A673 (cell line): ENCODE data around the gene NRDC. TPM values are rescaled to one million over a fixed set of nuclear protein-coding genes. Genes with fewer than 3 reads are reported as not detected.

ENCODE experiments used
- BruUV-seq: library from RNA; stranded (reverse); fragments of 400-500 nt; replicated peaks from 2 replicates; lab custom pipeline; 2021; lab: Mats Ljungman, UMichigan
- CTCF ChIA-PET: fragments of 300-600 bp; sonication (Branson Sonifier 250); formaldehyde crosslinking; loops from one replicate; lab custom pipeline; 2022; ENCODE audit warnings: antibody characterized with exemption; lab: Charles Lee
- POLR2A ChIA-PET: fragments of 300-600 bp; sonication (Branson Sonifier 250); formaldehyde crosslinking; loops from one replicate; lab custom pipeline; 2022; ENCODE audit warnings: antibody characterized with exemption; ENCODE audit not compliant: low non-redundant PET; lab: Charles Lee
- DNase-seq: peaks from one replicate; pipeline ENCODE4 v3.0.0-alpha.2; 2015; ENCODE audit warnings: low spot score
- H3K27ac ChIP-seq: fragments of 200-600 bp; sonication (generic); 2 replicates; pipeline ENCODE4 v1.5.1; 2016; ENCODE audit warnings: mixed run types, low read depth, mild to moderate bottlenecking, mixed read lengths, antibody characterized with exemption, low read length; ENCODE audit not compliant: poor library complexity, severe bottlenecking
- H3K27me3 ChIP-seq: fragments of 200-600 bp; sonication (generic); replicated peaks from 2 replicates; pipeline ENCODE4 v1.6.1; 2017; ENCODE audit warnings: mixed run types, low read depth, mild to moderate bottlenecking, mixed read lengths, antibody characterized with exemption, low read length; ENCODE audit not compliant: insufficient read depth, poor library complexity
- H3K36me3 ChIP-seq: fragments of 200-600 bp; sonication (generic); 2 replicates; pipeline ENCODE4 v1.6.1; 2016; ENCODE audit warnings: mixed run types, mild to moderate bottlenecking, mixed read lengths, antibody characterized with exemption, low read length; ENCODE audit not compliant: insufficient read depth, poor library complexity, severe bottlenecking
- H3K4me1 ChIP-seq: fragments of 200-600 bp; sonication (generic); 2 replicates; pipeline ENCODE4 v1.6.1; 2017; ENCODE audit warnings: mixed run types, mild to moderate bottlenecking, mixed read lengths, antibody characterized with exemption, low read length; ENCODE audit not compliant: insufficient read depth, poor library complexity, severe bottlenecking
- H3K4me3 ChIP-seq: fragments of 200-600 bp; sonication (generic); 2 replicates; pipeline ENCODE4 v1.5.1; 2016; ENCODE audit warnings: low read depth, mixed run types, mild to moderate bottlenecking, mixed read lengths, low read length; ENCODE audit not compliant: poor library complexity, severe bottlenecking
- H3K9me3 ChIP-seq: fragments of 200-600 bp; sonication (generic); 2 replicates; pipeline ENCODE4 v1.6.1; 2016; ENCODE audit warnings: mixed run types, low read depth, mild to moderate bottlenecking, mixed read lengths, antibody characterized with exemption, low read length; ENCODE audit not compliant: poor library complexity, severe bottlenecking
- CTCF ChIP-seq: fragments of 300-800, 200-600 bp; sonication (generic); conservative IDR thresholded peaks from 2 replicates; pipeline ENCODE4 v1.5.1; 2017; ENCODE audit warnings: low read depth, mild to moderate bottlenecking, antibody characterized with exemption, low read length, moderate library complexity, mixed read lengths
- EZH2 ChIP-seq: fragments of 200-600 bp; sonication (generic); IDR thresholded peaks from 2 replicates; pipeline ENCODE4 v1.6.1; 2017; ENCODE audit warnings: borderline replicate concordance, low read depth, mild to moderate bottlenecking, mixed read lengths, antibody characterized with exemption, low read length; ENCODE audit not compliant: poor library complexity, severe bottlenecking
- intact Hi-C: fragments of 100-400 bp; cut with micrococcal nuclease; formaldehyde crosslinking; loops from one replicate; pipeline ENCODE4 v1.10.0; 2022; ENCODE audit not compliant: unreplicated experiment
- total RNA-seq: library from RNA; stranded (reverse); gene quantifications from 2 replicates; pipeline ENCODE4 v1.2.3, GENCODE V29; 2021

Gene NRDC
- total RNA-seq, 1 experiment from 2014 or later = 1,009 TPM

- peak overlapping the region; percentile 22 for H3K27ac ChIP-seq
- no peak for TF ChIP-seq CTCF
- no peak for TF ChIP-seq EZH2
- DNase-seq = no peak
- no TSS peak for BruUV-seq
- H3K9me3 ChIP-seq = no peaks in the 10 kb centered on the region
- intact Hi-C loops = no loop called here
- ChIA-PET POLR2A (interaction anchor here (0.6 kb wide), 1 partner anchor 53 kb away, joined by 3 read pairs; no protein-coding TSS in a partner anchor), CTCF (no interaction called here)
- no peaks in the 10 kb centered on the region for H3K4me1 ChIP-seq
- H3K36me3 ChIP-seq = peaks cover 100% of the 10 kb centered on the region
- no peaks in the 10 kb centered on the region for H3K27me3 ChIP-seq
- no peak overlapping the region for H3K4me3 ChIP-seq
Measured at GRCh38 chr1:51790385-51790784, 88.1 kb downstream of the NRDC start.

- CTCF ChIA-PET = no interaction called here
- intact Hi-C loops = no loop called here
Measured at GRCh38 chr1:51789342-51789741, 89.2 kb downstream of the NRDC start.

GRCh38 chr1:51788938-51789337 is 89.6 kb downstream of the NRDC start:
- Histone ChIP-seq H3K4me3 (no peak overlapping the region), H3K4me1 (no peaks in the 10 kb centered on the region), H3K36me3 (peaks cover 88% of the 10 kb centered on the region), H3K27ac (peak overlapping the region; percentile 9), H3K9me3 (no peaks in the 10 kb centered on the region), H3K27me3 (no peaks in the 10 kb centered on the region)
- intact Hi-C loops = no loop called here
- ChIA-PET POLR2A (no interaction called here), CTCF (no interaction called here)
- no peak for DNase-seq
- TF ChIP-seq CTCF = no peak
- TF ChIP-seq EZH2 = no peak
- no TSS peak for BruUV-seq

More at GRCh38 chr1:51789342-51789741, 89.2 kb downstream of the NRDC start:
- peaks cover 93% of the 10 kb centered on the region for H3K36me3 ChIP-seq
- BruUV-seq = TSS peak; percentile 7
- H3K9me3 ChIP-seq = no peaks in the 10 kb centered on the region
- H3K4me1 ChIP-seq = no peaks in the 10 kb centered on the region
- H3K4me3 ChIP-seq = no peak overlapping the region
- no peak for TF ChIP-seq EZH2
- no peak for TF ChIP-seq CTCF
- DNase-seq = no peak
- peak overlapping the region; percentile 9 for H3K27ac ChIP-seq
- no peaks in the 10 kb centered on the region for H3K27me3 ChIP-seq
- POLR2A ChIA-PET = no interaction called here
